BLaER1 treated with 17β-estradiol and CSF1 and Interleukin-3, amounts not matched to agents 10 nM and 100 nM (cell line): Measurements from ENCODE around the gene SPPL2B.
A peak's percentile ranks its signal among the peaks of the same experiment; 100 is the strongest.

Source experiments
- H3K27ac ChIP-seq, 11 experiments: shearing (Covaris generic); formaldehyde crosslinking; 2 replicates each; pipeline ENCODE4 v1.8.1; 2022
- H3K27me3 ChIP-seq, 11 experiments: shearing (Covaris generic); formaldehyde crosslinking; 2 replicates each; pipeline ENCODE4 v1.8.1; 2022
- H3K36me3 ChIP-seq, 11 experiments: shearing (Covaris generic); formaldehyde crosslinking; 2 replicates each; pipeline ENCODE4 v1.8.1; 2022
- H3K4me1 ChIP-seq, 10 experiments: shearing (Covaris generic); formaldehyde crosslinking; 2 replicates each; pipeline ENCODE4 v1.8.1; 2022
- H3K4me2 ChIP-seq, 11 experiments: shearing (Covaris generic); formaldehyde crosslinking; 2 replicates each; pipeline ENCODE4 v1.8.1; 2022
- H3K4me3 ChIP-seq, 10 experiments: shearing (Covaris generic); formaldehyde crosslinking; 2 replicates each; pipeline ENCODE4 v1.8.1; 2022
- H3K9ac ChIP-seq, 11 experiments: shearing (Covaris generic); formaldehyde crosslinking; 2 replicates each; pipeline ENCODE4 v1.8.1; 2022
- H3K9me3 ChIP-seq, 11 experiments: shearing (Covaris generic); formaldehyde crosslinking; replicated peaks in 1 of 11; 2 replicates each; pipeline ENCODE4 v1.8.1; 2022
- H4K20me1 ChIP-seq, 11 experiments: shearing (Covaris generic); formaldehyde crosslinking; 2 replicates each; pipeline ENCODE4 v1.8.1; 2022
- Cebpa-rat ChIP-seq, 11 experiments: shearing (Covaris generic); IDR thresholded peaks; 2 replicates each; pipeline ENCODE4 v1.8.1; 2022

SPPL2B gene

GRCh38 chr19:2305452-2306280 lies 22.8 kb upstream of the SPPL2B start:
- Histone ChIP-seq H4K20me1 (peaks cover 0 to 93% (median 64%) of the 10 kb centered on the region in 11 experiments; a peak in 19 of 22 replicates), H3K36me3 (0 out of 22 replicates have a peak, but pooled peaks cover 0 to 10% (median 0%) of the 10 kb centered on the region in 11 experiments), H3K27me3 (peaks cover 76 to 100% (median 89%) of the 10 kb centered on the region in 11 experiments)

DNA sequence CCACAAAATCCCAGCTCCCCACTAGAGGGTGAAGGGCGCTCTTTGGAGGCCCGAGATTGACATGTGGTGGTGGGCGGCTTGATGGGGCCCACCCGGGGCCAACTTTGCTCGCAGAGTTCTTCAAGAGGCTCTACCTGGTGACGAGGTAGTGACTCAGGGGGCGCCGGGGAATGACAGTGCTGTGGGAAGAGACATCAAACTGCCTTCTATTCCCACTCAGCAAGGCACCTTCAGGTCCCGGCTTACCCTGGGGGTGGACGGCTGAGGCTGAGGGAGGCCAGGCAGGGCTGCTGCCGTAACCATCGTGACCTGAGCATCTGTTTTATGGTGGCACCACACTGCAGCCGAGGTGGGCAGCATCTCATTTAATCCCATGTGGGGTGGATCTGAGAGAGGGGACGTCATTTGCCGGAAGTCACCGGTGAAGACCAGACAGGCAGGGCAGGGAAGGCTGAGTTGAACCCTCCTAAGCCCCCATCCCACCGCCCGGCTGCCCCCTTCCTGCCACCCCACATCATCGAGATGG lies 22.1 kb upstream of the SPPL2B start:
- H3K4me1 ChIP-seq: peaks cover 16 to 85% (median 72%) of the 10 kb centered on the region in 10 experiments
- no peak overlapping the region for H3K9ac ChIP-seq
- no peak overlapping the region for H3K27ac ChIP-seq
- no peak overlapping the region for H3K4me3 ChIP-seq
- no peak for TF ChIP-seq Cebpa-rat (IDR thresholded peaks at IDR 0.05)
- 0 out of 22 replicates have a peak, but pooled peaks cover 0 to 8% (median 0%) of the 10 kb centered on the region in 11 experiments for H3K36me3 ChIP-seq
- H4K20me1 ChIP-seq: peaks cover 0 to 86% (median 57%) of the 10 kb centered on the region in 11 experiments; a peak in 18 of 22 replicates
- peaks cover 0 to 2% (median 0%) of the 10 kb centered on the region in 11 experiments; a peak in 1 of 22 replicates for H3K9me3 ChIP-seq
- peak overlapping the region in 7 of 11 experiments; percentile 63 to 73 (median 69); a peak in 10 of 22 replicates for H3K4me2 ChIP-seq
- peaks cover 76 to 98% (median 87%) of the 10 kb centered on the region in 11 experiments for H3K27me3 ChIP-seq

More at GRCh38 chr19:2305452-2306280, 22.8 kb upstream of the SPPL2B start:
- Histone ChIP-seq H3K27ac (no peak overlapping the region), H3K9me3 (peaks cover 0 to 4% (median 0%) of the 10 kb centered on the region in 11 experiments; a peak in 1 of 22 replicates), H3K9ac (peak overlapping the region in 5 of 11 experiments; percentile 1 to 37 (median 18); a peak in 4 of 22 replicates), H3K4me3 (no peak overlapping the region), H3K4me1 (peaks cover 21 to 92% (median 78%) of the 10 kb centered on the region in 10 experiments), H3K4me2 (peak overlapping the region in 9 of 11 experiments; percentile 39 to 73 (median 68); a peak in 18 of 22 replicates)
- TF ChIP-seq Cebpa-rat (IDR thresholded peaks at IDR 0.05): no peak

GRCh38 chr19:2306971-2307370 lies 21.5 kb upstream of the SPPL2B start:
- Histone ChIP-seq H3K27ac (no peak overlapping the region), H3K4me3 (0 out of 20 replicates have a peak overlapping the region, but pooled peaks of 1 of the 10 experiments have one; percentile 52), H3K4me2 (no peak overlapping the region), H3K9me3 (no peaks in the 10 kb centered on the region), H3K36me3 (0 out of 22 replicates have a peak, but pooled peaks cover 0 to 7% (median 0%) of the 10 kb centered on the region in 11 experiments), H3K27me3 (peaks cover 75 to 92% (median 85%) of the 10 kb centered on the region in 11 experiments), H3K4me1 (peaks cover 15 to 79% (median 65%) of the 10 kb centered on the region in 10 experiments), H4K20me1 (peaks cover 0 to 82% (median 55%) of the 10 kb centered on the region in 11 experiments; a peak in 18 of 22 replicates), H3K9ac (no peak overlapping the region)
- TF ChIP-seq Cebpa-rat (IDR thresholded peaks at IDR 0.05): no peak

GRCh38 chr19:2307518-2308012 lies 20.9 kb upstream of the SPPL2B start:
- Histone ChIP-seq H3K27ac (no peak overlapping the region), H3K4me3 (peak overlapping the region in 9 of 10 experiments; percentile 22 to 60 (median 43); a peak in 12 of 20 replicates), H3K36me3 (0 out of 22 replicates have a peak, but pooled peaks cover 0 to 7% (median 0%) of the 10 kb centered on the region in 11 experiments)

GRCh38 chr19:2308114-2308556 lies 20.3 kb upstream of the SPPL2B start, which contains the start of gene LINGO3:
TSS of gene LINGO3 (minus strand) at chr19:2308154. CDS start at chr19:2291776, 16,378 bp downstream.
- peaks cover 0 to 70% (median 43%) of the 10 kb centered on the region in 11 experiments; a peak in 18 of 22 replicates for H4K20me1 ChIP-seq
- peak within 1 kb of the TSS; percentile 22 to 60 (median 40); a peak in 16 of 20 replicates for H3K4me3 ChIP-seq
- 0 out of 22 replicates have a peak, but pooled peaks cover 0 to 7% (median 0%) of the 10 kb centered on the region in 11 experiments for H3K36me3 ChIP-seq
- H3K9me3 ChIP-seq: no peaks in the 10 kb centered on the region
- peaks cover 64 to 89% (median 81%) of the 10 kb centered on the region in 11 experiments for H3K27me3 ChIP-seq
- peak within 1 kb of the TSS in 2 of 11 experiments; percentile 15 to 24; a peak in 1 of 22 replicates for H3K9ac ChIP-seq
- peaks cover 3 to 76% (median 60%) of the 10 kb centered on the region in 10 experiments; a peak in 18 of 20 replicates for H3K4me1 ChIP-seq
- TF ChIP-seq Cebpa-rat (IDR thresholded peaks at IDR 0.05): no peak
- no peak within 1 kb of the TSS for H3K27ac ChIP-seq
- H3K4me2 ChIP-seq: peak within 1 kb of the TSS; percentile 62 to 85 (median 79)

More at GRCh38 chr19:2307518-2308012, 20.9 kb upstream of the SPPL2B start:
- H3K9ac ChIP-seq: peak overlapping the region in 1 of 11 experiments; percentile 24; a peak in 1 of 22 replicates
- no peaks in the 10 kb centered on the region for H3K9me3 ChIP-seq
- H3K27me3 ChIP-seq: peaks cover 69 to 92% (median 81%) of the 10 kb centered on the region in 11 experiments
- TF ChIP-seq Cebpa-rat (IDR thresholded peaks at IDR 0.05): no peak
- H3K4me1 ChIP-seq: peaks cover 9 to 79% (median 63%) of the 10 kb centered on the region in 10 experiments
- H3K4me2 ChIP-seq: peak overlapping the region; percentile 62 to 83 (median 78)
- H4K20me1 ChIP-seq: peaks cover 0 to 76% (median 49%) of the 10 kb centered on the region in 11 experiments; a peak in 18 of 22 replicates

DNA sequence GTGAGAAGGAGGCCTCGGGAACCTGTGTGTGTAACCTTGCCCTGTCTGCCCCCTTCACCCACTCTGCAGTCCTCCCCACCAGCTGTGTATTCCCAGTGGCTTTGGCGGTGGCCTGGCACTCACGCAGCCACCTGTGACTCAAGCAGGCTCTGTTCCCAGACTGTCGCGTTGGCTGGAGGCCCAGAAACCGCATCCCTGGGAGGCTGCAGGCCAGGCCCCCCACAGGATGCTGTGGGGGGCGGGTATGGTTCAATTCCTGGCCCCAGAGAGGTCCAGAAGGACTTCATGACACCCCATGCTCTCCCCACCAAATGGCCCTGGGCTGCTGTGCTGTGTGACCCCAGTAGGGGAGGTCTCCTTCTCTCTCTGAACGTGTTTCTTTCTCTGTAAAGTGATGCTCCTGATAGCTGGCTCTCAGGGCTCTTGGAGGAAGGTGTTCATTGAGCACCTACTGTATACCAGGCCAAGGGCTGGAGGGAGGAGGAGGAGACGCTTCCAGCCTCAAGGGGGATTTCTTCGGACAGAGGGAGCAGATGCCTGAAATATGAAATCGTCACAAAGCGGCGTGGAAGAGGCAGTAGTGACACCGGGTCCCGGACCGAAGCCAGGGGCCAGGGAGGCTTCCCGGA lies 18.6 kb upstream of the SPPL2B start:
- Histone ChIP-seq H3K9ac (peak overlapping the region in 3 of 11 experiments; percentile 1 to 18 (median 12); a peak in 3 of 22 replicates), H3K27ac (no peak overlapping the region), H3K4me3 (no peak overlapping the region), H3K36me3 (no peaks in the 10 kb centered on the region), H3K4me1 (peaks cover 4 to 65% (median 49%) of the 10 kb centered on the region in 10 experiments), H3K9me3 (peaks cover 0 to 9% (median 5%) of the 10 kb centered on the region in 11 experiments; a peak in 17 of 22 replicates), H3K4me2 (peak overlapping the region in 9 of 11 experiments; percentile 31 to 85 (median 75); a peak in 18 of 22 replicates), H3K27me3 (peaks cover 47 to 72% (median 64%) of the 10 kb centered on the region in 11 experiments), H4K20me1 (peaks cover 0 to 55% (median 28%) of the 10 kb centered on the region in 11 experiments; a peak in 17 of 22 replicates)
- TF ChIP-seq Cebpa-rat (IDR thresholded peaks at IDR 0.05): no peak

GRCh38 chr19:2311093-2311492 lies 17.4 kb upstream of the SPPL2B start:
- Histone ChIP-seq H3K9me3 (peaks cover 0 to 16% (median 12%) of the 10 kb centered on the region in 11 experiments; a peak in 17 of 22 replicates), H3K4me2 (no peak overlapping the region), H3K27me3 (peaks cover 35 to 60% (median 51%) of the 10 kb centered on the region in 11 experiments), H3K4me3 (no peak overlapping the region), H3K27ac (no peak overlapping the region), H3K9ac (no peak overlapping the region), H3K36me3 (no peaks in the 10 kb centered on the region), H3K4me1 (peaks cover 14 to 64% (median 48%) of the 10 kb centered on the region in 10 experiments), H4K20me1 (peaks cover 0 to 44% (median 16%) of the 10 kb centered on the region in 11 experiments; a peak in 16 of 22 replicates)
- no peak for TF ChIP-seq Cebpa-rat (IDR thresholded peaks at IDR 0.05)
